ENCODE data around the gene ZEB2. TPM values are rescaled to one million over a fixed set of nuclear protein-coding genes. Genes with fewer than 3 reads are reported as not detected.

ZEB2 gene
- total RNA-seq, 1 experiment from 2014 or later, result 1.2 TPM

- peaks cover 19 to 23% of the 10 kb centered on the region in 2 experiments for H3K4me1 Mint-ChIP-seq
- no peak for TF ChIP-seq CTCF (conservative IDR thresholded peaks at IDR 0.05)
- Histone ChIP-seq H2BK12ac (ENCODE audit: insufficient read length, low read depth, low read length) (no peak overlapping the region), H3K27ac (ENCODE audit: insufficient read length, low read depth, low read length) (no peak overlapping the region), H4K8ac (replicated peaks; ENCODE audit: insufficient read length, low read depth, low read length) (no peak overlapping the region), H3K27me3 (ENCODE audit: insufficient read depth, low read length) (no peaks in the 10 kb centered on the region), H2BK5ac (ENCODE audit: insufficient read length, low read length) (no peak overlapping the region), H4K20me1 (ENCODE audit: control insufficient read depth, insufficient read depth, insufficient read length) (no peaks in the 10 kb centered on the region), H3K9me3 (ENCODE audit: control insufficient read depth, low read depth, low read length) (no peaks in the 10 kb centered on the region), H3K4me2 (ENCODE audit: insufficient read depth, insufficient read length, low read length) (no peak overlapping the region), H3K79me1 (ENCODE audit: insufficient read depth, low read depth, low read length, poor library complexity, severe bottlenecking) (no peaks in the 10 kb centered on the region), H3K79me2 (ENCODE audit: insufficient read depth, low read length) (no peaks in the 10 kb centered on the region), H4K91ac (ENCODE audit: insufficient read length, low read depth, low read length) (no peak overlapping the region), H3K4ac (ENCODE audit: low read depth, low read length) (no peak overlapping the region), H3T11ph (ENCODE audit: low read length) (no peak overlapping the region), H3K9ac (ENCODE audit: extremely low read depth, insufficient read length, low read length) (no peak overlapping the region), H4K5ac (ENCODE audit: insufficient read length, low read depth, low read length) (no peak overlapping the region), H3K18ac (ENCODE audit: insufficient read length, low read depth, low read length) (no peak overlapping the region), H3K14ac (ENCODE audit: insufficient read depth, low read length) (no peak overlapping the region), H3K56ac (ENCODE audit: insufficient read length, low read depth, low read length) (no peak overlapping the region), H3K23ac (ENCODE audit: insufficient read length, low read depth, low read length) (no peak overlapping the region), H2BK15ac (ENCODE audit: low read depth, low read length) (no peak overlapping the region), H2AFZ (ENCODE audit: low read length) (no peak overlapping the region), H2BK20ac (ENCODE audit: low read depth, low read length, poor library complexity, severe bottlenecking) (no peak overlapping the region), H3K4me1 (ENCODE audit: insufficient read depth, low read length) (peaks cover 5% of the 10 kb centered on the region; the same call in 1 of the 2 replicates), H2BK120ac (ENCODE audit: low read depth, low read length, poor library complexity, severe bottlenecking) (no peak overlapping the region), H3K23me2 (ENCODE audit: insufficient read length, low read depth, low read length, poor library complexity, severe bottlenecking) (no peaks in the 10 kb centered on the region), H2AK5ac (ENCODE audit: insufficient read length, low read length) (no peak overlapping the region)
- no peak overlapping the region for H3K27ac Mint-ChIP-seq
- H3K36me3 Mint-ChIP-seq (ENCODE audit: insufficient read depth in 1 of 3, low read depth in 3 of 3), result no peaks in the 10 kb centered on the region
- no peak overlapping the region for H3K4me3 Mint-ChIP-seq
- no peak for DNase-seq
- WGBS (ENCODE audit: extremely low coverage, insufficient read length, low lambda C conversion rate), result no CpG with 5 or more reads among the region's 5 CpGs
- H3K27me3 Mint-ChIP-seq (ENCODE audit: low read depth), result peaks cover 3% of the 10 kb centered on the region
- no peaks in the 10 kb centered on the region for H3K9me3 Mint-ChIP-seq
Observed at GRCh38 chr2:144484201-144484948, 35.5 kb downstream of the ZEB2 start.

All from H9 (cell line).